K562 (cell line): ENCODE measurements around the gene ICA1. TPM values are rescaled to one million over a fixed set of nuclear protein-coding genes. Genes with fewer than 3 reads are reported as not detected.
A peak's percentile ranks its signal among the peaks of the same experiment; 100 is the strongest.

Experiments
- ATAC-seq: fragments of 200-7000 bp; cut with Tn5 transposase; 3 replicates; pipeline ENCODE4 v1.9.1; 2020; ENCODE audit warnings: moderate library complexity
- BruUV-seq: library from RNA; stranded (reverse); fragments of 400-500 nt; replicated peaks from 2 replicates; lab custom pipeline; 2021; lab: Mats Ljungman, UMichigan
- CTCF ChIA-PET: fragments of 300-600 bp; formaldehyde crosslinking; extraction: SDS; loops from one replicate; lab custom pipeline; 2021; ENCODE audit warnings: low intra/inter-chr PET ratio; lab: Yijun Ruan, JAX
- POLR2A ChIA-PET: fragments of 300-600, 350-650 bp; sonication (Branson Sonifier 250); formaldehyde crosslinking; extraction: SDS; loops from one replicate; lab custom pipeline; 2021; ENCODE audit warnings: antibody characterized with exemption, inconsistent platforms; lab: Yijun Ruan, JAX
- DNase-seq, 4 experiments: peaks; one replicate each; pipeline versions ENCODE4 v3.0.0 to v3.0.0-alpha.2; 2011 to 2018; ENCODE audit warnings: low spot score in 3 of 4, mixed read lengths in 3 of 4; ENCODE audit errors: extremely low read depth in 1 of 4
- FAIRE-seq: peaks from 2 replicates; lab custom pipeline; 2011; peaks lifted over from hg19 to GRCh38; lab: Jason Lieb, UNC
- H2AFZ ChIP-seq: 2 replicates; pipeline ENCODE4 v1.6.0; 2011; ENCODE audit warnings: low read depth, low read length, control low read depth, inconsistent platforms
- H3K27ac ChIP-seq: fragments of 200-600 bp; 3 replicates; pipeline ENCODE4 v1.8.0; 2011; ENCODE audit warnings: low read depth, mild to moderate bottlenecking, control low read depth, inconsistent platforms, low read length, moderate library complexity, mixed read lengths; ENCODE audit errors: extremely low read depth
- H3K27me3 ChIP-seq, 2 experiments: fragments of 300-600 bp in 1 of 2; 2 replicates in 1 of 2; 3 replicates in 1 of 2; pipeline versions ENCODE4 v1.6.0 to v1.8.0; 2011; ENCODE audit warnings: inconsistent platforms in 2 of 2, low read length in 2 of 2, mild to moderate bottlenecking in 1 of 2, mixed read lengths in 1 of 2, moderate library complexity in 1 of 2; ENCODE audit not compliant: control insufficient read depth in 2 of 2, insufficient read depth in 2 of 2
- H3K36me3 ChIP-seq: fragments of 300-600 bp; 3 replicates; pipeline ENCODE4 v1.8.0; 2011; ENCODE audit warnings: mild to moderate bottlenecking, low read length, inconsistent platforms; ENCODE audit not compliant: control insufficient read depth, insufficient read depth
- H3K4me1 ChIP-seq, 2 experiments: fragments of 200-600 bp in 1 of 2; replicated peaks in 1 of 2; 2 replicates in 1 of 2; 3 replicates in 1 of 2; pipeline versions ENCODE4 v1.5.1 to v1.8.0; 2011; ENCODE audit warnings: inconsistent platforms in 2 of 2, low read length in 2 of 2, mild to moderate bottlenecking in 1 of 2, mixed read lengths in 1 of 2, moderate library complexity in 1 of 2; ENCODE audit not compliant: control insufficient read depth in 2 of 2, insufficient read depth in 2 of 2
- H3K4me2 ChIP-seq: 2 replicates; pipeline ENCODE4 v1.6.1; 2011; ENCODE audit warnings: low read length, control low read depth, inconsistent platforms, mixed read lengths; ENCODE audit not compliant: insufficient read depth
- H3K4me3 ChIP-seq: fragments of 200-600 bp; sonication (generic), shearing (Covaris generic); 2 replicates; pipeline ENCODE4 v1.5.1; 2016; ENCODE audit warnings: control low read depth, inconsistent platforms
- H3K79me2 ChIP-seq: fragments of 200-600 bp; 3 replicates; pipeline ENCODE4 v1.8.0; 2011; ENCODE audit warnings: low read length, inconsistent platforms; ENCODE audit not compliant: control insufficient read depth, insufficient read depth
- H3K9ac ChIP-seq, 2 experiments: 2 replicates each; pipeline versions ENCODE4 v1.6.0 to v1.6.1; 2011; ENCODE audit warnings: low read depth in 2 of 2, low read length in 2 of 2, control low read depth in 1 of 2, inconsistent platforms in 1 of 2, mild to moderate bottlenecking in 1 of 2, mixed read lengths in 1 of 2; ENCODE audit not compliant: insufficient read depth in 1 of 2
- H3K9me1 ChIP-seq: one replicate; pipeline ENCODE4 v1.6.0; 2011; ENCODE audit warnings: inconsistent platforms, mild to moderate bottlenecking, low read length, moderate library complexity; ENCODE audit not compliant: control insufficient read depth, insufficient read depth
- H3K9me3 ChIP-seq: replicated peaks from 2 replicates; pipeline ENCODE4 v1.5.1; 2011; ENCODE audit warnings: low read depth, low read length, inconsistent platforms; ENCODE audit not compliant: control insufficient read depth, insufficient read depth
- H4K20me1 ChIP-seq: replicated peaks from 2 replicates; pipeline ENCODE4 v1.6.1; 2011; ENCODE audit warnings: low read length, inconsistent platforms, mixed read lengths; ENCODE audit not compliant: control insufficient read depth, insufficient read depth
- CREM ChIP-seq: IDR thresholded peaks from 2 replicates; pipeline ENCODE4 v1.6.1; 2014; ENCODE audit warnings: antibody characterized with exemption, low read depth
- DPF2 ChIP-seq: fragments of 450-650 bp; IDR thresholded peaks from 2 replicates; pipeline ENCODE4 v1.6.1; 2016
- EZH2 ChIP-seq: IDR thresholded peaks from 2 replicates; pipeline ENCODE4 v1.6.1; 2012; ENCODE audit warnings: low read depth, mild to moderate bottlenecking, inconsistent platforms, low read length, borderline replicate concordance
- HLTF ChIP-seq: fragments of 450-650 bp; IDR thresholded peaks from 2 replicates; pipeline ENCODE4 v1.6.1; 2016
- NUFIP1 ChIP-seq: fragments of 450-650 bp; IDR thresholded peaks from 2 replicates; pipeline ENCODE4 v1.6.1; 2018; ENCODE audit not compliant: partially characterized antibody
- WGBS: fragments of 100-300 bp; shearing (Covaris generic); methylation state at CpG from one replicate; pipeline ENCODE4 v1.1.6; 2016; ENCODE audit warnings: low coverage, mixed read lengths; ENCODE audit not compliant: insufficient coverage; ENCODE audit errors: missing lambda C conversion rate; 5-methylcytosine and 5-hydroxymethylcytosine counted together
- in situ Hi-C: fragments of 300-500 bp; cut with MboI; formaldehyde crosslinking; loops from 4 replicates; pipeline ENCODE4 v1.15.0; 2018; ENCODE audit warnings: inconsistent platforms, mixed read lengths
- intact Hi-C: fragments of 100-400 bp; cut with micrococcal nuclease; formaldehyde crosslinking; loops from 2 replicates; pipeline ENCODE4 v1.14.2; 2022
- polyA plus RNA-seq, 8 experiments: library from polyadenylated mRNA; depleted of rRNA in 4 of 8; stranded (reverse) in 5 of 8; unstranded in 3 of 8; fragments of >200 nt; fragmentation: Nextera tagmentation in 2 of 8; fragmentation: Illumina TruSeq in 1 of 8; extraction: Ambion mirVana in 2 of 8; extraction: Trizol in 1 of 8; gene quantifications; 2 replicates each; pipeline versions ENCODE4 v1.2.1 to v1.2.3, GENCODE V29; 2011 to 2014; ENCODE audit warnings: inconsistent platforms in 1 of 8, missing spikeins in 1 of 8
- total RNA-seq, 7 experiments: library from RNA; depleted of rRNA in 6 of 7; stranded (reverse); fragments of >200 nt in 6 of 7; fragmentation: Illumina TruSeq in 2 of 7; extraction: Trizol in 2 of 7; gene quantifications; 2 replicates each; pipeline versions ENCODE4 v1.2.1 to v1.2.3, GENCODE V29; 2011 to 2021; ENCODE audit warnings: low replicate concordance in 1 of 7
- TF ChIP-seq, protein P1 (sequence below): fragments of 450-650 bp; conservative IDR thresholded peaks from 2 replicates; pipeline ENCODE4 v1.6.1; 2016; ENCODE audit warnings: missing genetic modification characterization, low read depth, mild to moderate bottlenecking, control low read depth, missing compliant biosample characterization
- TF ChIP-seq, protein P2 (sequence below), 3 experiments: fragments of 200-800 bp in 1 of 3; fragments of 250-450 bp in 1 of 3; fragments of 450-650 bp in 1 of 3; sonication (Bioruptor Pico) in 1 of 3; sonication (Bioruptor generic) in 1 of 3; formaldehyde crosslinking in 1 of 3; IDR thresholded peaks; 2 replicates each; pipeline versions ENCODE4 v1.6.1 to v1.8.0; 2016 to 2022; ENCODE audit warnings: mild to moderate bottlenecking in 2 of 3, missing genetic modification characterization in 2 of 3, missing compliant biosample characterization in 1 of 3, moderate library complexity in 1 of 3
- TF ChIP-seq, protein P3 (sequence below): IDR thresholded peaks from 2 replicates; pipeline ENCODE4 v1.6.1; 2014; ENCODE audit warnings: antibody characterized with exemption
- TF ChIP-seq, protein P4 (sequence below): fragments of 450-650 bp; formaldehyde crosslinking; IDR thresholded peaks from 2 replicates; pipeline ENCODE4 v1.4.0; 2022; ENCODE audit warnings: missing genetic modification characterization

ICA1 gene
- total and polyA plus RNA-seq, 9 of the 15 experiments (the other 6 are each of a cell fraction or from before 2014, with no cell fraction given) = 7.1 to 22.3 (median 16.4) TPM

DNA sequence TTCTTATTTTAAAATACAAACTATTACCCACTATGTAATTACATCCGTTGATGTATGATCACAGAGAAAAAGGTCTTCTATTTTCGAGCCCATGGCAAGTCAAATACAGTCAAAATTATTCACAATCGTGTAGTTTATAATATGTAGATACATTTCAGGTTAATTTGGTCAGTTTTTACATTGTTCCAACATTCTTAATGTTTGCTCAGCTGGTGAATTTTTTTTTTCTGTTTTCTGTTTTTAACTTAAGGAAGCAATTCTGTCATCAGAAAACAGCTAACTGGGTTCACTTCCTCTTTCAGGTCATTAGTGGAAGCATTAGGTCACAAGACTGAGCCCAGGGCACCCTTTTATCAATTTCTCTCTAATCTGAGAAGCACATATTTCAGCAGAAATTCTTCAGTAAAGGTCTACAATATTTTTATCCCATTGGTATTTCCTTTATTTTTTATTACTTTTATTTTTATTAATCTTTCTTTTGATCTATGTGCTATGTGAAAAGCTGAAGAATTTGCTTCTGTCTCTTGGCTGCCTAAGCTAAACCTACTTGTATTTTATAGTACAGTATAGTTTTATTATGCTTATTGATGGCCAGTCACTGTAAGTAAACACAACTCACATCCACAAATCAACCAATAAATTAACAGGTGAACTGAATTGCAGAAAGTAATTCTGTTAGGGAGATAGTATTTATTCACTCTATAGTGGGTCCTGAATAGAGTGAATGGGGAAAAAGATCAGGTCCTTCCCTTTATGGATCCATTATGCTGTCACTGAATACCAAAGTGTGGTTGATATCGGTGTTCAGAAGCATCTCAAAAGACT lies 84.6 kb downstream of the ICA1 start:
- Histone ChIP-seq H4K20me1 (no peaks in the 10 kb centered on the region), H3K4me3 (no peak overlapping the region), H3K27me3 (no peaks in the 10 kb centered on the region), H3K27ac (peak overlapping the region; percentile 24; the same call in 1 of the 3 replicates), H3K79me2 (no peaks in the 10 kb centered on the region), H3K9me1 (no peaks in the 10 kb centered on the region), H3K9ac (no peak overlapping the region), H2AFZ (0 out of 2 replicates have a peak overlapping the region, but pooled peaks have one; percentile 47), H3K4me1 (peaks cover 0 to 22% of the 10 kb centered on the region in 2 experiments; a peak in 4 of 5 replicates), H3K4me2 (no peak overlapping the region), H3K9me3 (no peaks in the 10 kb centered on the region), H3K36me3 (no peaks in the 10 kb centered on the region)
- POLR2A ChIA-PET = interaction anchor here (1.2 to 1.3 kb wide), 3 partner anchors 9 to 537 kb away, joined by 3 read pairs; partner anchors contain the start of gene UMAD1
- peak; percentile 73 for ATAC-seq
- in situ Hi-C loops (no loop called here), intact Hi-C loops (no loop called here)
- BruUV-seq = no TSS peak
- no peak for FAIRE-seq
- 40% methylated on average over 4 of the region's 4 CpGs for WGBS
- CTCF ChIA-PET = interaction anchor here (0.6 kb wide), 1 partner anchor 9 kb away, joined by 3 read pairs; no protein-coding TSS in a partner anchor
- DNase-seq = peak in 1 of 4 experiments; percentile 33
- TF ChIP-seq EZH2 (no peak), NUFIP1 (no peak), CREM (peak; percentile 51; the same call in 1 of the 2 replicates), HLTF (no peak), DPF2 (peak; percentile 58; the same call in 1 of the 2 replicates)
- TF ChIP-seq, protein P1, sequence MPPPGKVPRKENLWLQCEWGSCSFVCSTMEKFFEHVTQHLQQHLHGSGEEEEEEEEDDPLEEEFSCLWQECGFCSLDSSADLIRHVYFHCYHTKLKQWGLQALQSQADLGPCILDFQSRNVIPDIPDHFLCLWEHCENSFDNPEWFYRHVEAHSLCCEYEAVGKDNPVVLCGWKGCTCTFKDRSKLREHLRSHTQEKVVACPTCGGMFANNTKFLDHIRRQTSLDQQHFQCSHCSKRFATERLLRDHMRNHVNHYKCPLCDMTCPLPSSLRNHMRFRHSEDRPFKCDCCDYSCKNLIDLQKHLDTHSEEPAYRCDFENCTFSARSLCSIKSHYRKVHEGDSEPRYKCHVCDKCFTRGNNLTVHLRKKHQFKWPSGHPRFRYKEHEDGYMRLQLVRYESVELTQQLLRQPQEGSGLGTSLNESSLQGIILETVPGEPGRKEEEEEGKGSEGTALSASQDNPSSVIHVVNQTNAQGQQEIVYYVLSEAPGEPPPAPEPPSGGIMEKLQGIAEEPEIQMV = no peak
- TF ChIP-seq, protein P2, sequence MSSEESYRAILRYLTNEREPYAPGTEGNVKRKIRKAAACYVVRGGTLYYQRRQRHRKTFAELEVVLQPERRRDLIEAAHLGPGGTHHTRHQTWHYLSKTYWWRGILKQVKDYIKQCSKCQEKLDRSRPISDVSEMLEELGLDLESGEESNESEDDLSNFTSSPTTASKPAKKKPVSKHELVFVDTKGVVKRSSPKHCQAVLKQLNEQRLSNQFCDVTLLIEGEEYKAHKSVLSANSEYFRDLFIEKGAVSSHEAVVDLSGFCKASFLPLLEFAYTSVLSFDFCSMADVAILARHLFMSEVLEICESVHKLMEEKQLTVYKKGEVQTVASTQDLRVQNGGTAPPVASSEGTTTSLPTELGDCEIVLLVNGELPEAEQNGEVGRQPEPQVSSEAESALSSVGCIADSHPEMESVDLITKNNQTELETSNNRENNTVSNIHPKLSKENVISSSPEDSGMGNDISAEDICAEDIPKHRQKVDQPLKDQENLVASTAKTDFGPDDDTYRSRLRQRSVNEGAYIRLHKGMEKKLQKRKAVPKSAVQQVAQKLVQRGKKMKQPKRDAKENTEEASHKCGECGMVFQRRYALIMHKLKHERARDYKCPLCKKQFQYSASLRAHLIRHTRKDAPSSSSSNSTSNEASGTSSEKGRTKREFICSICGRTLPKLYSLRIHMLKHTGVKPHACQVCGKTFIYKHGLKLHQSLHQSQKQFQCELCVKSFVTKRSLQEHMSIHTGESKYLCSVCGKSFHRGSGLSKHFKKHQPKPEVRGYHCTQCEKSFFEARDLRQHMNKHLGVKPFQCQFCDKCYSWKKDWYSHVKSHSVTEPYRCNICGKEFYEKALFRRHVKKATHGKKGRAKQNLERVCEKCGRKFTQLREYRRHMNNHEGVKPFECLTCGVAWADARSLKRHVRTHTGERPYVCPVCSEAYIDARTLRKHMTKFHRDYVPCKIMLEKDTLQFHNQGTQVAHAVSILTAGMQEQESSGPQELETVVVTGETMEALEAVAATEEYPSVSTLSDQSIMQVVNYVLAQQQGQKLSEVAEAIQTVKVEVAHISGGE (CRISPR knock-in tag; IDR thresholded peaks at IDR 0.05) = 0 out of 6 replicates have a peak, but pooled peaks of 1 of the 3 experiments have one; percentile 10
- TF ChIP-seq, protein P3, sequence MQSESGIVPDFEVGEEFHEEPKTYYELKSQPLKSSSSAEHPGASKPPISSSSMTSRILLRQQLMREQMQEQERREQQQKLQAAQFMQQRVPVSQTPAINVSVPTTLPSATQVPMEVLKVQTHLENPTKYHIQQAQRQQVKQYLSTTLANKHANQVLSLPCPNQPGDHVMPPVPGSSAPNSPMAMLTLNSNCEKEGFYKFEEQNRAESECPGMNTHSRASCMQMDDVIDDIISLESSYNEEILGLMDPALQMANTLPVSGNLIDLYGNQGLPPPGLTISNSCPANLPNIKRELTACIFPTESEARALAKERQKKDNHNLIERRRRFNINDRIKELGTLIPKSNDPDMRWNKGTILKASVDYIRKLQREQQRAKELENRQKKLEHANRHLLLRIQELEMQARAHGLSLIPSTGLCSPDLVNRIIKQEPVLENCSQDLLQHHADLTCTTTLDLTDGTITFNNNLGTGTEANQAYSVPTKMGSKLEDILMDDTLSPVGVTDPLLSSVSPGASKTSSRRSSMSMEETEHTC = 0 out of 2 replicates have a peak, but pooled peaks have one; percentile 52
- TF ChIP-seq, protein P4, sequence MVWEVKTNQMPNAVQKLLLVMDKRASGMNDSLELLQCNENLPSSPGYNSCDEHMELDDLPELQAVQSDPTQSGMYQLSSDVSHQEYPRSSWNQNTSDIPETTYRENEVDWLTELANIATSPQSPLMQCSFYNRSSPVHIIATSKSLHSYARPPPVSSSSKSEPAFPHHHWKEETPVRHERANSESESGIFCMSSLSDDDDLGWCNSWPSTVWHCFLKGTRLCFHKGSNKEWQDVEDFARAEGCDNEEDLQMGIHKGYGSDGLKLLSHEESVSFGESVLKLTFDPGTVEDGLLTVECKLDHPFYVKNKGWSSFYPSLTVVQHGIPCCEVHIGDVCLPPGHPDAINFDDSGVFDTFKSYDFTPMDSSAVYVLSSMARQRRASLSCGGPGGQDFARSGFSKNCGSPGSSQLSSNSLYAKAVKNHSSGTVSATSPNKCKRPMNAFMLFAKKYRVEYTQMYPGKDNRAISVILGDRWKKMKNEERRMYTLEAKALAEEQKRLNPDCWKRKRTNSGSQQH (CRISPR knock-in tag) = no peak
